Peyer's patch (tissue), 4 donors: Measurements from ENCODE around the gene GALNS. TPM values are rescaled to one million over a fixed set of nuclear protein-coding genes. Genes with fewer than 3 reads are reported as not detected.
A peak's percentile ranks its signal among the peaks of the same experiment; 100 is the strongest.

Source experiments
- DNase-seq, 3 donors: peaks; one replicate each; pipeline ENCODE4 v3.0.0-alpha.2; 2017 to 2019
- H3K27ac ChIP-seq, 4 donors: fragments of 200-600 bp; sonication (generic); one replicate each; pipeline ENCODE4 v1.5.1; 2016 to 2019
- H3K27me3 ChIP-seq, 2 donors: fragments of 200-600 bp; sonication (generic); one replicate each; pipeline ENCODE4 v1.5.1; 2019
- H3K36me3 ChIP-seq, 3 donors: fragments of 200-600 bp; sonication (generic); one replicate each; pipeline ENCODE4 v1.5.1; 2016 to 2019
- H3K4me1 ChIP-seq, 4 donors: fragments of 200-600 bp; sonication (generic); one replicate each; pipeline ENCODE4 v1.5.1; 2016 to 2019
- H3K4me3 ChIP-seq, 4 donors: fragments of 200-600 bp; sonication (generic); 1 replicate in 3 of 4; 2 replicates in 1 of 4; pipeline ENCODE4 v1.5.1; 2016 to 2019; ENCODE audit warnings: mild to moderate bottlenecking in 1 of 4
- H3K9me3 ChIP-seq, 4 donors: fragments of 200-600 bp; sonication (generic); one replicate each; pipeline ENCODE4 v1.5.1; 2016 to 2019; ENCODE audit warnings: mild to moderate bottlenecking in 1 of 4
- POLR2A ChIP-seq, 2 donors: fragments of 450-650 bp; IDR thresholded peaks; one replicate each; pipeline ENCODE4 v1.5.1; 2017; ENCODE audit warnings: antibody characterized with exemption in 2 of 2, mild to moderate bottlenecking in 2 of 2, moderate library complexity in 2 of 2
- total RNA-seq, 4 donors: library from RNA; depleted of rRNA; stranded (reverse); fragments of >200 nt; gene quantifications; one replicate each; pipeline ENCODE4 v1.1.0, GENCODE V29; 2016
- TF ChIP-seq, protein P1 (sequence below), 6 experiments: fragments of 450-650 bp in 4 of 6; fragments of 200-600 bp in 2 of 6; sonication (generic) in 1 of 6; IDR thresholded peaks; one replicate each; pipeline ENCODE4 v1.5.1; 2017 to 2019; ENCODE audit warnings: antibody characterized with exemption in 6 of 6, mild to moderate bottlenecking in 3 of 6, moderate library complexity in 1 of 6

GALNS gene
- total RNA-seq, 4 donors from 2014 or later, result 46.4 to 180 (median 133) TPM

DNA sequence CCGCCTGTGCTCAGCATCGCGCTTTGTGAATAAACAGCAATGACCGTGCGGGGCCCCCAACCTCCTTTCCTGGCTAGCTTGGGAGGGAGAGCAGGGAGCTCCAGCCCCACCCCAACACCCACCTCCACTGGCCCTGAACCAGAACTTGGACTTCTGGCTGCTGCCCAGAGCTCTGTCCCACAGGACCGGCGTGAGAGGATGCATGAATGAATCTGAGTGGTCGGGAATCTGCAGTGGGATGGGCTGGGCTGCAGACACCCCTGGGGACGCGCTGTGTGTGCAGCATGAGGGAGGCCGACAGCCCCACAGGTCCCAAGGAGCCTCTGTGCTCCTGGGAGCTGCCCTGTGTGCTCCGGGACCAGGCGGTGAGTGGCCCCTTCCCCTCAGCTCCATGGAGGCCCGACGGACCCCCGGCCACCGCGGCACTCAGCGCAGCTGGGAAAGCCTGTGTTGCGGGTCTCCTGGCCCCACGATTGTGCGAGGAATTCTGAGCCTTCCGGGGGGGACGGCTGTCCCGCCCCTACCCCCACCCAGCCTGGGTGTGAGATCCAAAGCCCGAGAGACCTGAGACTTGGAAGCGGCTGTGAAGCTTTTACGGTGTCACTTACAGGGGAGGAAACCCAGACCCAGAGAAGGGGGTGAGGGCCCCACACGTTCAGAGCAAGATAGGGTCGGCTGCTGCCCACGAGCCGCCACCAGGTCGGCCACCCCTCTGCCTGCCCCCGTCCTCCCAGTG is 77.2 kb downstream of the GALNS start:
- no peaks in the 10 kb centered on the region for H3K36me3 ChIP-seq
- DNase-seq, result no peak

DNA sequence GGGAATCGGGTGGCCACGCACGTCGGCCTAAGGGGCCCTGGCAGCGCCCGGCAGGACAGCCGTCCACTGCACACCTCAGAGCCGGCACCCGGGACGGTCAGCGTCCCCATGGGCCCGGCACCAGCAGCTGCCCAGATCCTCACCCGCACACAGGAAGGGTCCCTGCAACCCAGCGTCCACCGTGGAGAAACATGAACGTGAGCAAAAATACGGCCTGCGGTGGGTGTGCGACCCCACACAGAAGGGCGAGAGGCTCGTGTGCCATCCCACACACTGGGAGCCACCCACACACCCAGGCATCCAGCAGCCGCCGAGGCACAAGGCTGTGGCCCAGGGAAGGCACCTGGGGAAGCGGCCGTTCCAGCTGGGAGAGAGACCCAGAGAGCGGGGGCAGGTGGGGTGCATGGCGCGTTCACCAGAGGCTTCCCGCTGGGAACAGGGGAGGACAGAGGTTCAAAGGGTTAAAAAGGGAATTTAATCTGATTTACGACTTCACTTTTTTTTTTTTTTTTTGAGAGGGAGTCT is 78.1 kb downstream of the GALNS start:
- no peak for TF ChIP-seq POLR2A (IDR thresholded peaks at IDR 0.05)
- TF ChIP-seq, protein P1, sequence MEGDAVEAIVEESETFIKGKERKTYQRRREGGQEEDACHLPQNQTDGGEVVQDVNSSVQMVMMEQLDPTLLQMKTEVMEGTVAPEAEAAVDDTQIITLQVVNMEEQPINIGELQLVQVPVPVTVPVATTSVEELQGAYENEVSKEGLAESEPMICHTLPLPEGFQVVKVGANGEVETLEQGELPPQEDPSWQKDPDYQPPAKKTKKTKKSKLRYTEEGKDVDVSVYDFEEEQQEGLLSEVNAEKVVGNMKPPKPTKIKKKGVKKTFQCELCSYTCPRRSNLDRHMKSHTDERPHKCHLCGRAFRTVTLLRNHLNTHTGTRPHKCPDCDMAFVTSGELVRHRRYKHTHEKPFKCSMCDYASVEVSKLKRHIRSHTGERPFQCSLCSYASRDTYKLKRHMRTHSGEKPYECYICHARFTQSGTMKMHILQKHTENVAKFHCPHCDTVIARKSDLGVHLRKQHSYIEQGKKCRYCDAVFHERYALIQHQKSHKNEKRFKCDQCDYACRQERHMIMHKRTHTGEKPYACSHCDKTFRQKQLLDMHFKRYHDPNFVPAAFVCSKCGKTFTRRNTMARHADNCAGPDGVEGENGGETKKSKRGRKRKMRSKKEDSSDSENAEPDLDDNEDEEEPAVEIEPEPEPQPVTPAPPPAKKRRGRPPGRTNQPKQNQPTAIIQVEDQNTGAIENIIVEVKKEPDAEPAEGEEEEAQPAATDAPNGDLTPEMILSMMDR (IDR thresholded peaks at IDR 0.05), result no peak
- H3K36me3 ChIP-seq, result no peaks in the 10 kb centered on the region
- no peak overlapping the region for H3K4me3 ChIP-seq
- H3K9me3 ChIP-seq, result no peaks in the 10 kb centered on the region
- H3K27ac ChIP-seq, result peak overlapping the region in 1 of 4 donors; percentile 96
- H3K27me3 ChIP-seq, result no peaks in the 10 kb centered on the region
- H3K4me1 ChIP-seq, result peaks cover 0 to 66% (median 35%) of the 10 kb centered on the region in 4 donors
- no peak for DNase-seq

More for the DNA sequence above, 77.2 kb downstream of the GALNS start:
- H3K27me3 ChIP-seq, result no peaks in the 10 kb centered on the region
- H3K4me3 ChIP-seq, result no peak overlapping the region
- H3K4me1 ChIP-seq, result peaks cover 0 to 60% (median 39%) of the 10 kb centered on the region in 4 donors
- TF ChIP-seq POLR2A (IDR thresholded peaks at IDR 0.05), result no peak
- TF ChIP-seq, protein P1 (IDR thresholded peaks at IDR 0.05), result no peak
- H3K27ac ChIP-seq, result peak overlapping the region in 3 of 4 donors; percentile 90 to 96 (median 95)
- no peaks in the 10 kb centered on the region for H3K9me3 ChIP-seq

DNA sequence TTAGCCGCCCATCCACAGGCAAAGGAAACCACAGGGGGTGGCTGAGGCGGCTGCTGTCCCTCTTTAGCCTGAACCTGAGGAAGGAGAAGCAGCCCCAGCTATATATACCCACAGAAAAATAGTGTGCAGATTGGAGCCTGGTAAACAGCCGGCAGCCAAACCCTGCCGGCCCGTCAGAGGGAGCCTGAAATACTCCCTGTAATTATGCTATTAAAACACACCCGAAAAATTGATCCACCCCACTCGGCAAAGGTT is 78.5 kb downstream of the GALNS start:
- TF ChIP-seq, protein P1 (IDR thresholded peaks at IDR 0.05), result no peak

DNA sequence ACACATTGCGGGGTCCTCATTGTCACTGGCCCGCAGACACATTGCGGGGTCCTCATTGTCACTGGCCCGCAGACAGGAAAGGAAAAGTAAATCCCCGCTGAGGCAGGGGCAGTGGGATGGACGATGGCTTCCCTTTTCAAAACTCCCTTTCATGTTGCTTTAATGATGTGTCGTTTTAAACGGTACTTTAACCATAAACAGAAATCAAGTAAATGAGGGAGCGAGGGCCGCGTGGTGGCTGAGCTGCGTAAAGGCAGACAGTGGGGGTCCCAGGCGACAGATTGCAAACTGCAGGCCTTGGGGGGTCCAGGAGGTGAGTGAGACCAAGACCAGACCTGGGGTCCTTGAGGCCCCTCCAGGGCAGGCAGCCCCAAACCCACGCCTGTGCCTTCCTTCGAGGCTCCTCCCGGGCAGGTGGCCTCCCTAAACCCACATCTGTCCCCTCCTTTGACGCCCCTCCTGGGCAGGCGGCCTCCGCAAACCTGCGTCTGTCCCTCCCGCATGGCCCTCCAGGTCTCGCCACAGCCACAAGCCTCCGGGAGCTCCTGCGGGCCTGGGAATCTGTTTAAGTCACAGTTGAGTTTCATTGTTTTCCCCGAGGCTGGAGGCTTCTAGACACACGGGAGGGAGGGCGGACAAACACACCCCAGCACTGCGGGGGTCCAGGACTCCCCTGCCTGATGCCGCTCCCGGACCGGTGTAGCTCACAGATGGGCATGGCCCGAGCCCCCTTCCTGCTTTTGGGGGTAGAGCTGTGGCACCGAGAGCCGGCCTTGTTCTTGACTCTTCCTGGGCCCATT is 79.1 kb downstream of the GALNS start:
- DNase-seq, result no peak
- Histone ChIP-seq H3K36me3 (no peaks in the 10 kb centered on the region), H3K27me3 (no peaks in the 10 kb centered on the region), H3K27ac (peak overlapping the region in 1 of 4 donors; percentile 47), H3K9me3 (no peaks in the 10 kb centered on the region), H3K4me1 (peaks cover 0 to 66% (median 27%) of the 10 kb centered on the region in 4 donors), H3K4me3 (no peak overlapping the region)
- TF ChIP-seq, protein P1 (IDR thresholded peaks at IDR 0.05), result no peak
- no peak for TF ChIP-seq POLR2A (IDR thresholded peaks at IDR 0.05)

More for the DNA sequence above, 78.5 kb downstream of the GALNS start:
- Histone ChIP-seq H3K4me3 (no peak overlapping the region), H3K9me3 (no peaks in the 10 kb centered on the region), H3K27me3 (no peaks in the 10 kb centered on the region), H3K4me1 (peaks cover 0 to 66% (median 32%) of the 10 kb centered on the region in 4 donors), H3K36me3 (no peaks in the 10 kb centered on the region), H3K27ac (peak overlapping the region in 1 of 4 donors; percentile 47)
- DNase-seq, result no peak

DNA sequence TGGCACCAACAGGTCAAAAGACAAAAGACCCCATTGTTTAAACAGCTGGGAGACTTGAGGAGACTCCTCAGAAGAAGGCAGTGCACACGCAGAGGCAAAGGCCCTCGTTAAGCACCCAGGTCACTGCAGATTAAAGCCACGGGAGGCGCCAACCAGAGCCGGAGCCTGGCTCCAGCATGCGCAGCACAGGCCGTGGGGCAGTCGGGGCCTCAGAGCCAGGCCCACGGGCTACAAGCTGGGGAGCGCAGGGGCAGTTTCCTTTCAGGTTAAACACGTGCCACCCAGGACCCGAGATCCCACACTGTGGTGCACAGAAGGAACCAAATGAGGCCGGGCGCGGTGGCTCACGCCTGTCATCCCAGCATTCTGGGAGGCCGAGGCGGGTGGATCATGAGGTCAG is 80.9 kb downstream of the GALNS start:
- H3K4me1 ChIP-seq, result peaks cover 7 to 66% (median 15%) of the 10 kb centered on the region in 4 donors
- no peaks in the 10 kb centered on the region for H3K36me3 ChIP-seq
- no peaks in the 10 kb centered on the region for H3K27me3 ChIP-seq
- H3K9me3 ChIP-seq, result no peaks in the 10 kb centered on the region
- DNase-seq, result no peak
- TF ChIP-seq, protein P1 (IDR thresholded peaks at IDR 0.05), result no peak
- TF ChIP-seq POLR2A (IDR thresholded peaks at IDR 0.05), result no peak
- no peak overlapping the region for H3K4me3 ChIP-seq
- peak overlapping the region in 1 of 4 donors; percentile 22 for H3K27ac ChIP-seq
